GM12878 (cell line): ENCODE data around the gene CCL14. TPM values are rescaled to one million over a fixed set of nuclear protein-coding genes. Genes with fewer than 3 reads are reported as not detected.

Source experiments
- CBX3 ChIP-seq: fragments of 200-600 bp; sonication (generic); IDR thresholded peaks from 2 replicates; pipeline ENCODE4 v1.6.1; 2016; ENCODE audit warnings: low read depth, borderline replicate concordance
- GATAD2B ChIP-seq: fragments of 450-650 bp; conservative IDR thresholded peaks from 2 replicates; pipeline ENCODE4 v1.6.1; 2017; ENCODE audit warnings: low read depth, mild to moderate bottlenecking, moderate library complexity
- MTA2 ChIP-seq: fragments of 450-650 bp; IDR thresholded peaks from 2 replicates; pipeline ENCODE4 v1.6.1; 2016; ENCODE audit warnings: low read depth, mild to moderate bottlenecking, moderate library complexity
- polyA plus RNA-seq, 11 experiments: library from polyadenylated mRNA; depleted of rRNA in 4 of 11; unstranded in 6 of 11; stranded (reverse) in 5 of 11; fragments of >200 nt; fragmentation: Nextera tagmentation in 4 of 11; fragmentation: Illumina TruSeq in 1 of 11; extraction: Ambion mirVana in 4 of 11; extraction: Trizol in 1 of 11; gene quantifications; 1 replicate in 1 of 11; 2 replicates in 10 of 11; pipeline versions ENCODE4 v1.2.1 to v1.2.3, GENCODE V29; 2011 to 2016; ENCODE audit warnings: inconsistent platforms in 2 of 11, missing spikeins in 2 of 11, low read depth in 1 of 11
- total RNA-seq, 4 experiments: library from RNA; depleted of rRNA in 3 of 4; stranded (reverse); fragments of >200 nt in 3 of 4; fragmentation: Illumina TruSeq in 1 of 4; extraction: Trizol in 1 of 4; gene quantifications; 2 replicates each; pipeline versions ENCODE4 v1.2.1 to v1.2.3, GENCODE V29; 2013 to 2021
- TF ChIP-seq, protein P1 (sequence below): fragments of 450-650 bp; IDR thresholded peaks from 2 replicates; pipeline ENCODE4 v1.6.1; 2018; ENCODE audit warnings: mild to moderate bottlenecking, low read depth, moderate library complexity; ENCODE audit not compliant: partially characterized antibody
- TF ChIP-seq, protein P2 (sequence below): fragments of 450-650 bp; IDR thresholded peaks from 2 replicates; pipeline ENCODE4 v1.6.1; 2017; ENCODE audit warnings: mild to moderate bottlenecking, moderate library complexity

The CCL14 gene
- total and polyA plus RNA-seq, 10 of the 15 experiments (the other 5 are each of a cell fraction or from before 2014, with no cell fraction given), result not detected

DNA sequence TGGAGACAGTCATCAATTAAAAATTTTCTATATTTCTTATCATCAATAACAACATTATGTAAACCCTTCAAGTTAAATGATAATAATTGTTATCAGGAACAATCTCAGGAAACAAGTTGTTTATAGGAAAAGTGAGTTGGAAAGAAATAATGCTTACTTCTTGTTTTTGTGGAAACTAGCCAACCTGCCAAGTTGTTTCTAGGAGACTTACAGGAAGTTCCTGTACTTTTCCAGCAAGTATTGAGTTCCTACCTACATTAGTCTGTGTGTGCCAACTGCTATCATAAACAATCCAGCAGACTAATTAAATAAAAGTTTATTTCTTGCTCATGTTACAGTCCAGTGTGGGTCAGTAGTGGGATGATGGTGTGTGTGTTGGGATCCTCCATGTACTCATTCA is 1.6 kb upstream of the CCL14 start (continued):
- TF ChIP-seq MTA2, result no peak
- no peak for TF ChIP-seq CBX3
- no peak for TF ChIP-seq GATAD2B
- TF ChIP-seq, protein P1, sequence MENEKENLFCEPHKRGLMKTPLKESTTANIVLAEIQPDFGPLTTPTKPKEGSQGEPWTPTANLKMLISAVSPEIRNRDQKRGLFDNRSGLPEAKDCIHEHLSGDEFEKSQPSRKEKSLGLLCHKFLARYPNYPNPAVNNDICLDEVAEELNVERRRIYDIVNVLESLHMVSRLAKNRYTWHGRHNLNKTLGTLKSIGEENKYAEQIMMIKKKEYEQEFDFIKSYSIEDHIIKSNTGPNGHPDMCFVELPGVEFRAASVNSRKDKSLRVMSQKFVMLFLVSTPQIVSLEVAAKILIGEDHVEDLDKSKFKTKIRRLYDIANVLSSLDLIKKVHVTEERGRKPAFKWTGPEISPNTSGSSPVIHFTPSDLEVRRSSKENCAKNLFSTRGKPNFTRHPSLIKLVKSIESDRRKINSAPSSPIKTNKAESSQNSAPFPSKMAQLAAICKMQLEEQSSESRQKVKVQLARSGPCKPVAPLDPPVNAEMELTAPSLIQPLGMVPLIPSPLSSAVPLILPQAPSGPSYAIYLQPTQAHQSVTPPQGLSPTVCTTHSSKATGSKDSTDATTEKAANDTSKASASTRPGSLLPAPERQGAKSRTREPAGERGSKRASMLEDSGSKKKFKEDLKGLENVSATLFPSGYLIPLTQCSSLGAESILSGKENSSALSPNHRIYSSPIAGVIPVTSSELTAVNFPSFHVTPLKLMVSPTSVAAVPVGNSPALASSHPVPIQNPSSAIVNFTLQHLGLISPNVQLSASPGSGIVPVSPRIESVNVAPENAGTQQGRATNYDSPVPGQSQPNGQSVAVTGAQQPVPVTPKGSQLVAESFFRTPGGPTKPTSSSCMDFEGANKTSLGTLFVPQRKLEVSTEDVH, result no peak
- TF ChIP-seq, protein P2, sequence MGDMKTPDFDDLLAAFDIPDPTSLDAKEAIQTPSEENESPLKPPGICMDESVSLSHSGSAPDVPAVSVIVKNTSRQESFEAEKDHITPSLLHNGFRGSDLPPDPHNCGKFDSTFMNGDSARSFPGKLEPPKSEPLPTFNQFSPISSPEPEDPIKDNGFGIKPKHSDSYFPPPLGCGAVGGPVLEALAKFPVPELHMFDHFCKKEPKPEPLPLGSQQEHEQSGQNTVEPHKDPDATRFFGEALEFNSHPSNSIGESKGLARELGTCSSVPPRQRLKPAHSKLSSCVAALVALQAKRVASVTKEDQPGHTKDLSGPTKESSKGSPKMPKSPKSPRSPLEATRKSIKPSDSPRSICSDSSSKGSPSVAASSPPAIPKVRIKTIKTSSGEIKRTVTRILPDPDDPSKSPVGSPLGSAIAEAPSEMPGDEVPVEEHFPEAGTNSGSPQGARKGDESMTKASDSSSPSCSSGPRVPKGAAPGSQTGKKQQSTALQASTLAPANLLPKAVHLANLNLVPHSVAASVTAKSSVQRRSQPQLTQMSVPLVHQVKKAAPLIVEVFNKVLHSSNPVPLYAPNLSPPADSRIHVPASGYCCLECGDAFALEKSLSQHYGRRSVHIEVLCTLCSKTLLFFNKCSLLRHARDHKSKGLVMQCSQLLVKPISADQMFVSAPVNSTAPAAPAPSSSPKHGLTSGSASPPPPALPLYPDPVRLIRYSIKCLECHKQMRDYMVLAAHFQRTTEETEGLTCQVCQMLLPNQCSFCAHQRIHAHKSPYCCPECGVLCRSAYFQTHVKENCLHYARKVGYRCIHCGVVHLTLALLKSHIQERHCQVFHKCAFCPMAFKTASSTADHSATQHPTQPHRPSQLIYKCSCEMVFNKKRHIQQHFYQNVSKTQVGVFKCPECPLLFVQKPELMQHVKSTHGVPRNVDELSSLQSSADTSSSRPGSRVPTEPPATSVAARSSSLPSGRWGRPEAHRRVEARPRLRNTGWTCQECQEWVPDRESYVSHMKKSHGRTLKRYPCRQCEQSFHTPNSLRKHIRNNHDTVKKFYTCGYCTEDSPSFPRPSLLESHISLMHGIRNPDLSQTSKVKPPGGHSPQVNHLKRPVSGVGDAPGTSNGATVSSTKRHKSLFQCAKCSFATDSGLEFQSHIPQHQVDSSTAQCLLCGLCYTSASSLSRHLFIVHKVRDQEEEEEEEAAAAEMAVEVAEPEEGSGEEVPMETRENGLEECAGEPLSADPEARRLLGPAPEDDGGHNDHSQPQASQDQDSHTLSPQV, result no peak
